DND-41 (cell line): ENCODE results near the gene MS4A14.

Experiments
- EZH2 ChIP-seq: IDR thresholded peaks from 3 replicates; pipeline ENCODE4 v1.6.1; 2012; ENCODE audit warnings: borderline replicate concordance, low read depth, mild to moderate bottlenecking, moderate library complexity, low read length, inconsistent platforms; ENCODE audit not compliant: severe bottlenecking
- TF ChIP-seq, protein P1 (sequence below): IDR thresholded peaks from 2 replicates; pipeline ENCODE4 v1.5.1; 2012; ENCODE audit warnings: borderline replicate concordance, low read length, moderate library complexity, mild to moderate bottlenecking; ENCODE audit not compliant: poor library complexity, severe bottlenecking; ENCODE audit errors: extremely low read depth

- TF ChIP-seq, protein P1, sequence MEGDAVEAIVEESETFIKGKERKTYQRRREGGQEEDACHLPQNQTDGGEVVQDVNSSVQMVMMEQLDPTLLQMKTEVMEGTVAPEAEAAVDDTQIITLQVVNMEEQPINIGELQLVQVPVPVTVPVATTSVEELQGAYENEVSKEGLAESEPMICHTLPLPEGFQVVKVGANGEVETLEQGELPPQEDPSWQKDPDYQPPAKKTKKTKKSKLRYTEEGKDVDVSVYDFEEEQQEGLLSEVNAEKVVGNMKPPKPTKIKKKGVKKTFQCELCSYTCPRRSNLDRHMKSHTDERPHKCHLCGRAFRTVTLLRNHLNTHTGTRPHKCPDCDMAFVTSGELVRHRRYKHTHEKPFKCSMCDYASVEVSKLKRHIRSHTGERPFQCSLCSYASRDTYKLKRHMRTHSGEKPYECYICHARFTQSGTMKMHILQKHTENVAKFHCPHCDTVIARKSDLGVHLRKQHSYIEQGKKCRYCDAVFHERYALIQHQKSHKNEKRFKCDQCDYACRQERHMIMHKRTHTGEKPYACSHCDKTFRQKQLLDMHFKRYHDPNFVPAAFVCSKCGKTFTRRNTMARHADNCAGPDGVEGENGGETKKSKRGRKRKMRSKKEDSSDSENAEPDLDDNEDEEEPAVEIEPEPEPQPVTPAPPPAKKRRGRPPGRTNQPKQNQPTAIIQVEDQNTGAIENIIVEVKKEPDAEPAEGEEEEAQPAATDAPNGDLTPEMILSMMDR = no peak
- TF ChIP-seq EZH2 = no peak
Observed at GRCh38 chr11:60347084-60347797, 49.0 kb upstream of the MS4A14 start.
